Epithelial cell of esophagus (primary cell): Measurements from ENCODE around the gene GAB2.
A peak's percentile ranks its signal among the peaks of the same experiment; 100 is the strongest.

ENCODE experiments used
- DNase-seq: peaks from one replicate; pipeline ENCODE4 v3.0.0; 2010; ENCODE audit warnings: low read depth
- H3K4me3 ChIP-seq: 2 replicates; pipeline ENCODE4 v1.5.1; 2011; ENCODE audit warnings: mild to moderate bottlenecking, low read length, control low read depth
- TF ChIP-seq, protein P1 (sequence below): IDR thresholded peaks from 2 replicates; pipeline ENCODE4 v1.5.1; 2011; ENCODE audit warnings: low read depth, mild to moderate bottlenecking, low read length, control low read depth, inconsistent platforms; ENCODE audit not compliant: insufficient read depth; ENCODE audit errors: missing control alignments

Gene GAB2

DNA sequence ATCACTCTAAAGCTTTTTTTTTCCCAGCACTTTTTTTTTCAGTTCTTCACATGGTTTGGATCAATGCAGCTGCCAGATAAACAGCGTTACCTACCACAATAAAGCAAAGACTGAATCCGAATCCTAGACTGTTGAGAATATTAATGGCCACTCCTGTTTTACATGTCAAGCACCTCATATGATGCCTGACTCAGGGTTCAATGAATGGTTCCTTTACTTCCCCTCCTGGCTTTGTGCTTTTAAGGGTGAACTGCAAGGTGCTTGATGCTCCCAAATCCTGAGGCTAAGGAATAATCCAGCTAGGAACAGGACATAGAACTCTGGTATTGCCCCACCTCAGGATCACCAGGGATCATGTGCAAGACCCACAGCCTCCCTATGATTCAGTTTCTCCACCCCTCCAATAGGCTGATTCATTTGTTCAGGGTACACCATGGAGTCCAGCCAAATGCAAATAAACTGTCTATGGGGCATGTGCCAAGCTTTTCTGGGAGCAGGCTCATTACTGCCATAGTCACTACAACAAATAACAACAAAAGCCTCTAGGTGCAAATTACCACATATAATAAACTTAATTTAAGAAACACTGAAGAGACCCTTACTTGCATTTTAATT lies 104.3 kb downstream of the GAB2 start:
- TF ChIP-seq, protein P1, sequence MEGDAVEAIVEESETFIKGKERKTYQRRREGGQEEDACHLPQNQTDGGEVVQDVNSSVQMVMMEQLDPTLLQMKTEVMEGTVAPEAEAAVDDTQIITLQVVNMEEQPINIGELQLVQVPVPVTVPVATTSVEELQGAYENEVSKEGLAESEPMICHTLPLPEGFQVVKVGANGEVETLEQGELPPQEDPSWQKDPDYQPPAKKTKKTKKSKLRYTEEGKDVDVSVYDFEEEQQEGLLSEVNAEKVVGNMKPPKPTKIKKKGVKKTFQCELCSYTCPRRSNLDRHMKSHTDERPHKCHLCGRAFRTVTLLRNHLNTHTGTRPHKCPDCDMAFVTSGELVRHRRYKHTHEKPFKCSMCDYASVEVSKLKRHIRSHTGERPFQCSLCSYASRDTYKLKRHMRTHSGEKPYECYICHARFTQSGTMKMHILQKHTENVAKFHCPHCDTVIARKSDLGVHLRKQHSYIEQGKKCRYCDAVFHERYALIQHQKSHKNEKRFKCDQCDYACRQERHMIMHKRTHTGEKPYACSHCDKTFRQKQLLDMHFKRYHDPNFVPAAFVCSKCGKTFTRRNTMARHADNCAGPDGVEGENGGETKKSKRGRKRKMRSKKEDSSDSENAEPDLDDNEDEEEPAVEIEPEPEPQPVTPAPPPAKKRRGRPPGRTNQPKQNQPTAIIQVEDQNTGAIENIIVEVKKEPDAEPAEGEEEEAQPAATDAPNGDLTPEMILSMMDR = no peak
- H3K4me3 ChIP-seq = no peak overlapping the region
- DNase-seq = peak; percentile 87

DNA sequence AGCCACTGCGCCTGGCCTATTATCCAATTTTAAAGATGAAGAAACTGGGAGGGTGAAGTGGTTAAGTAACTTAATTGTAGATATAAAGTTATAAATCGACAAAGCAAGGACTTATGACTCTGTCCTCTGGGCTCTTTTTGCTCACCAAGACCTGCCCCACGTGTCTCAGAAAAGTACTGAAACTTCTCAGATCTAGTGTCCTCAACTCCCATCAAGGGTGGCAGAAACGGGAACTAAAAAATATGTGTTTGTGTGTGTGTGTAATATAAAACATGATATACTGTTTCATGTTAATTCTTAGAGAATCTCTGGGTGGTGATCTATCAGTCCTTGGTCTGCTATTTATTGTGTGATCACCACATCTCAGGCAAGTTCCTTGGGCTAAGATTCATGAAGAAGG lies 104.9 kb downstream of the GAB2 start:
- no peak for DNase-seq
- no peak overlapping the region for H3K4me3 ChIP-seq
- TF ChIP-seq, protein P1 = no peak

DNA sequence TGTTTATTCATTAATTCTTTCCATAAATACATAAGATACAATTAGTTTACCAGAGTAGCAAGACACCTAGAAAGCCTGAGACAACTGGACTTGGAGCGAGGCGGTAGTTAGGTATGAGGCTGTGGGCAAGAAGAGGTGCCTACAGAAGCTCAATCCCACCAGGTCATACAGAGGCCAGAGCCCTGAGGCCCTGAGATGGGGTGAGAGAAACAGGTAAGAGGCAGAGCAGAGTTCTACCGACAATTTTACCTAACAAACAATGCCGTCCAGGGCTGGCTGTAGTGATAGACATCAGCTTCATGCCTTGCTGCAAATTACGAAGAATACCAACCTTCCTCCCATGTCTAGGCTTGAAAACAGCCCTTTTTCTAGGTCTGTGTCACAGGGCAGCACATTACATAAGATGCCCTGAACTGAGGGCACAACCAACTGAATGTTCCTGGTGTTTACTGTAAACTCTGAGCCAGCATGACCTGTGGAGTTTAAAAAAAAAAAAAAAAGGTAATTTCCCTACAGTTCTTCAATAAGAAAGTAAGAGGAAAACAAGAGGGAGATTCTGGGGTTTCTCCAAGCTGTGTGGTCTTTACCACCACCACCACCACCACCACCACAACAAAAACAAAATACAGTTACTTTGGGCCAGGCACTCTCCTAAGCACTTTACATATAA lies 105.8 kb downstream of the GAB2 start:
- TF ChIP-seq, protein P1 = no peak
- no peak for DNase-seq
- no peak overlapping the region for H3K4me3 ChIP-seq

DNA sequence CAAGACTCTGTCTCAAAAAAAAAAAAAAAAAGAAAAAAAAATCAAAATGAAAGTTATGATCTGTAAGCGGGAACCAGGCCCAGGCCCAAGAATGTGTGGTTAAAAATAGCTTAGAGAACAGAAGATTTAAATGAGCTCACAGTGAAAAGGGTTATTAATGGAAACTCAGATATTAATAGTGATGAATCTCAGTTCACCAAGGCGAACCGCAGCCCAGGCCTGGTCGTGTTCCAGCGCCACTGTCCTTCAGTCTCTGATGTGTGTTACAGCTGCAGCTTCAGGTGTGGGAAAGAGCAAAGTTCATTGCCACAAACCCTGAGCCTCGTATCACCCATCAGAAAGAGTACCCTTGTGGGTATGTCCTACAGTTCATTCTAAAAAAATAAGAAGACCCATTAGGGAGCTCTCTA lies 107.1 kb downstream of the GAB2 start:
- H3K4me3 ChIP-seq = no peak overlapping the region
- TF ChIP-seq, protein P1 = no peak
- no peak for DNase-seq

- TF ChIP-seq, protein P1 = no peak
- no peak overlapping the region for H3K4me3 ChIP-seq
- no peak for DNase-seq
Measured at GRCh38 chr11:78304201-78304600, 113.4 kb downstream of the GAB2 start.

- no peak overlapping the region for H3K4me3 ChIP-seq
- DNase-seq = no peak
- TF ChIP-seq, protein P1 = no peak
Measured at GRCh38 chr11:78300108-78300839, 117.3 kb downstream of the GAB2 start.
